G401.6 (cell line): ENCODE data around the gene TMEM123.

Experiments used
- FAIRE-seq: peaks from 2 replicates; lab custom pipeline; 2012; peaks lifted over from hg19 to GRCh38; lab: Jason Lieb, UNC

Gene TMEM123

GRCh38 chr11:102357116-102357515, 95.4 kb downstream of the TMEM123 start:
- no peak for FAIRE-seq

- no peak for FAIRE-seq
These were observed 104.8 kb downstream of the TMEM123 start for GRCh38 chr11:102347462-102348370.

- peak; percentile 27 for FAIRE-seq
These were observed 105.7 kb downstream of the TMEM123 start, which contains the start of gene BIRC2 for GRCh38 chr11:102346748-102347461. Gene BIRC2 (plus strand): TSS chr11:102347214. CDS start chr11:102349855, 2,641 bp downstream.

DNA sequence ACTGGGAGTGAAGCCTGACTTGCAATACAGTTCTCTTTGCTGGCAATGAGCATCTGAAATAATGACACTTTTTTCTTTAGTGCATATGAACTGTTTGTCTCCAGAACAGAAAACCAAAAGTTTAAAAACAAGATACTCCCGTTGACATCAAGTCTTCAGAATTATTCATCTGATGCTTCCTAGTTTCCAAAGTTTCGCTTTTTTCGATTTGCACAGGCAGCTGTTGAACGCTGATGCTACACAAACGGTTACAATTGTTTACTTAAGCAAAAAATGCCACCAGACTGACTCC, 106.2 kb downstream of the TMEM123 start:
- peak; percentile 69 for FAIRE-seq
